ENCODE data around the gene SLC22A23. TPM values are rescaled to one million over a fixed set of nuclear protein-coding genes. Genes with fewer than 3 reads are reported as not detected.

Gene SLC22A23
- total and polyA plus RNA-seq, 2 experiments from 2014 or later: 6.1 to 38.3 TPM

GRCh38 chr6:3360727-3361045, 96.2 kb downstream of the SLC22A23 start (continued):
- no peak for TF ChIP-seq ZNF462 (CRISPR knock-in tag; IDR thresholded peaks at IDR 0.05)
- no peak for TF ChIP-seq REST (IDR thresholded peaks at IDR 0.05; ENCODE audit: unreplicated experiment)

GRCh38 chr6:3359973-3360726, 96.7 kb downstream of the SLC22A23 start:
- Histone ChIP-seq H3K27ac (ENCODE audit: low read depth) (no peak overlapping the region), H4K20me1 (replicated peaks; ENCODE audit: insufficient read depth) (peaks cover 1% of the 10 kb centered on the region; the same call in 1 of the 2 replicates), H3K27me3 (ENCODE audit: insufficient read depth) (no peaks in the 10 kb centered on the region), H3K4me3 (no peak overlapping the region), H3K4me1 (ENCODE audit: insufficient read depth) (peaks cover 25% of the 10 kb centered on the region), H2AFZ (no peak overlapping the region), H3F3A (replicated peaks; ENCODE audit: low read depth) (peaks cover 16% of the 10 kb centered on the region; the same call in 1 of the 2 replicates), H3K4me2 (no peak overlapping the region), H3K9me2 (ENCODE audit: insufficient read depth) (no peaks in the 10 kb centered on the region), H3K36me3 (ENCODE audit: insufficient read depth) (no peaks in the 10 kb centered on the region), H3K79me2 (replicated peaks; ENCODE audit: insufficient read depth) (peaks cover 30% of the 10 kb centered on the region)
- Mint-ChIP-seq H3K36me3 (ENCODE audit: low read depth) (peaks cover 18% of the 10 kb centered on the region), H3K27me3 (ENCODE audit: insufficient read depth, low read depth, poor library complexity) (peaks cover 20% of the 10 kb centered on the region), H3K27ac (no peak overlapping the region), H3K9me3 (peaks cover 3% of the 10 kb centered on the region; the same call in 1 of the 3 replicates), H3K4me1 (peaks cover 68% of the 10 kb centered on the region), H3K4me3 (no peak overlapping the region)
- ATAC-seq: no peak
- DNase-seq (ENCODE audit: low spot score): no peak
- TF ChIP-seq EZH2phosphoT487 (IDR thresholded peaks at IDR 0.05; ENCODE audit: unreplicated experiment) (no peak), ZNF114 (CRISPR knock-in tag; IDR thresholded peaks at IDR 0.05) (no peak), CTCF (conservative IDR thresholded peaks at IDR 0.05; ENCODE audit: low read depth in 2 of 2) (no peak), ETS1 (IDR thresholded peaks at IDR 0.05) (no peak), CREB1 (CRISPR knock-in tag; IDR thresholded peaks at IDR 0.05; ENCODE audit: low read depth) (no peak), JUNB (IDR thresholded peaks at IDR 0.05; ENCODE audit: unreplicated experiment) (no peak), EZH2 (IDR thresholded peaks at IDR 0.05; ENCODE audit: low read depth, unreplicated experiment) (no peak), POLR2AphosphoS5 (IDR thresholded peaks at IDR 0.05; ENCODE audit: low read depth) (no peak), ZNF331 (CRISPR knock-in tag; IDR thresholded peaks at IDR 0.05; ENCODE audit: low read depth) (no peak)
